Measurements from ENCODE around the gene HSPH1. TPM values are rescaled to one million over a fixed set of nuclear protein-coding genes. Genes with fewer than 3 reads are reported as not detected.
A peak's percentile ranks its signal among the peaks of the same experiment; 100 is the strongest.

Gene HSPH1
- 114 TPM for total RNA-seq

DNA sequence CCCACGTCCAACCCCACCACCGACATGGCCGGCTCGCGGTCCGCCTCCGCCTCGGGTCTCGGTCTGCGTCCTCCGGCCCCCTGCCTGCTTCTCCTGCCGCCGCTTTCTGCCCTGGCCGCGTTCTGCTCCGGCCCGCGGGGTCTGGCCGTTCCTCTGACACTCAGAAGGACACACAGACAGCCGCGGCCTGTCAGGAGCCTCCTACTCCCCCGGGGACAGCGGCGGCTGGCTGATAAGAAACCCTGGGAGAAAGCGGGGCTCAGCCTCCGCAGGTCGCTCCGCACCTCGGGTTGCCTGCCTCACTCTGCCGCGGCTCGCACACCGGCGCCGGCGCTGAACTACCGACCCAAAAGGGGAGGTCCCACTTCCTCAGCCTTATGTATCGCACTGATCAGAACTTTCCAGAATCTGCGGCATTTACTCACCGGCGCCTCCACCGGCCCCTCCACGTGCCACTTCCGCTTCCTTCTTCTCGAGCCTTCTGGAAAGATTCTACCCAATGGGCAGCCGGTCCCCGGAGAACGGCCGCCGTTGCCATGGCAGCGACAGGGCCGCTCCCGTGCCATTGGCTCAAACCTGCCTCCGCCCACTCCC lies at the start of gene HSPH1:
HSPH1 (minus strand) TSS at position 348 of the 594 bp plus-strand sequence; CDS start at position 26, 322 bp downstream.
- DNase-seq (ENCODE audit: low spot score), result peak; percentile 99

DNA sequence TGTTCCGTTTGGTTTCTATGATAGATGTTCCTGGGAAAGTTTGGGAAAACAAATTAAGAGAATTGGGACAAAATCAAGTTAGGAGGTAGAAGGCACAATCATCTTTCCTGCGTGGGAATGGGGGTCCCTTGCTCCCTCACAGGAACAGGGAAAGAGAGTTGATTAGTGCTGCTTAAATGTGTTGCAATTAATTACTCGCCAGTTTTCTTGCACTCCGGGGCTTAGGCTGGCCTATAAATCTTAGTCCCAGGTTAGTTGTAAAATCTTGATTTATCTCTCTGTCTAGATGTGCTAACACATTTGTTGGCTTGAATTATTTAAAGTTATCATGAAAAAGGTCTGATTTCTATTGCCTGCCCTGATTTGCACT lies 48.1 kb upstream of the HSPH1 start:
- no peak for DNase-seq (ENCODE audit: low spot score)

- DNase-seq (ENCODE audit: low spot score), result no peak
These were observed 47.6 kb upstream of the HSPH1 start for GRCh38 chr13:31209172-31209840.

DNA sequence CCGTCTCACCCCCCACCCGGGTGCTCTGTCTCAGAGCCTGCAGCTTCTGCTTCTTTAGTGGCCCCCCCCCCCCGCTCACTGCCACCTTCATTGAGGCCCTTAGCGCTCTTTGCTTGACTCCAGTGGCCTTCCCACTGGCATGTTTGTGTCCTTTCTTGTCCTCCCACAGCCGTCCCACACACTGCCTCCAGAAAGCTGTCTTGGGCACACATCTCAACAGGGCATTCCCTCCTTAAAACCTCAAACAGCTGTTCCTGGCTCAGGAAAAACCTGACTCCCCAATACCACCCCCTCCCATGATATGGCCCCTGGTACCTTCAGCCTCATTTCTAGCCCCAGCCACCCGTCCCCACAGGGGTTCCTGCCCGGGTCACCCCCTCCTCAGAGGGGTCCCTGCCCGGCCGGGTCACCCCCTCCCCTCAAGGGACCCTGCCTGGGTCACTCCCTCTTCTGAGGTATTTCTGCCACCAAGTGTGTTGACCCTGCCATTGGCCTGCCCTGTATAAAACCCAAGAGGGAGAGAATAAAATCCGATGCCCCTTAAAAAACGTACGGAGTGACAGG lies 46.9 kb upstream of the HSPH1 start:
- no peak for DNase-seq (ENCODE audit: low spot score)

DNA sequence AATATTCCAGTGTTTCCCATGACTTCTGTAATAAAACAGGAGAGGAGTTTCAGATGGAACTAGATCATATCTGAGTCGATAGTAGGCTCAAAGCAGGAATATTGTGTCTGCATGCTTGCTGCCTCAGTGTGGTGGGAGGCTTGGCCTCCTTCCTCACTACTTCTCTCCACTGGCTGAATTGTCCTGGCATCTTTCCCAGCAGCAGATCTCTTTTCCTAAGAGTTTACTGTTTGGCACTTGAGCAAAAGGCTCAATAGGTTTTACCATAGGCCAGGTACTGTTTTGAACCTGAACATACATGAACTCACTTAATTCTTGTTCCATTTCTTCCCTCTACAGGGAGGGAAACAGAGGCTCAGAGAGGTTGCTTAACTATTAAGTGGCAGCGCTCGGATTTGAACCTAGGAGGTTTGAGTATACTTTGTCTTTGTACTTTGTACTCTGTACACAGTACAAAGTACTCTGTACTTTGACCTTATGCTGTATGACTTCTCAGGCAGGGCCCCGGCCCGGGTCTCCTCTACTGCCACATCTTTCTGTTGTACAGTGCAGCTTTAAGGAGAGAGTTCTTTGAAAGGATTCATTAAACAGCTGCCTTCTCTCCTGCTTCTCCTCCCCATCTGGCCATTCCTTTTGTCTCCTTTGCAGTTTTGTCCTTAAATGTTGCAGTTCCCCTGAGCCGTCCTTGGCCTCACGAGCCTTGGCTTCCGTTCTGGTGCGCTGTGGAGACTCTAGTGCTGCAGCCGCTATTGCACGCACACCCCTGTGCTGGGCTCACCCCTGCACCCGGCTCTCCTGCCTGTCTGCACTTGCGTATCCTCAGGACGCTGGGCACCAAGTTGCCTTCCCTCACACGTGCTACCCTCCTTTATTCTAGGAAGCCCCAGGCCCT lies 46.2 kb upstream of the HSPH1 start:
- no peak for DNase-seq (ENCODE audit: low spot score)

DNA sequence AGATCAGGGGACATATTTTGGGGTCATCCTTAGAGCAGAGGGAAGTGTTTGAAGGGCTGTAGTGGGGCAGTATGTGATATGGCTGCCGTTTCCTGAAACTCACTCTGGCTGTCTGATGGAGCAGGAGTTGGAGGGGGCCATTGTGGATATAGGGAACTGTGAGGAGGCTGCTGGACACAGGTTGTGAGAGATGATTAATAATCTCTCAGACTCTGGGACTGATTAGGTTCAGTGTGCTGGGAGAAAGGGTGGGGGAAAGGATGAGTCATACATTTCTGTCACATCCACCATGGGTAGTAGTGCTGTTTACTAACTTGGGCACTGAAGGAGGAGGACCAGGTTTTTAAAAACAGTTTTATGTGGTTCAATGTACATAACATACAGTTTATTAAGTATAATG lies 42.9 kb upstream of the HSPH1 start:
- DNase-seq (ENCODE audit: low spot score), result no peak

DNA sequence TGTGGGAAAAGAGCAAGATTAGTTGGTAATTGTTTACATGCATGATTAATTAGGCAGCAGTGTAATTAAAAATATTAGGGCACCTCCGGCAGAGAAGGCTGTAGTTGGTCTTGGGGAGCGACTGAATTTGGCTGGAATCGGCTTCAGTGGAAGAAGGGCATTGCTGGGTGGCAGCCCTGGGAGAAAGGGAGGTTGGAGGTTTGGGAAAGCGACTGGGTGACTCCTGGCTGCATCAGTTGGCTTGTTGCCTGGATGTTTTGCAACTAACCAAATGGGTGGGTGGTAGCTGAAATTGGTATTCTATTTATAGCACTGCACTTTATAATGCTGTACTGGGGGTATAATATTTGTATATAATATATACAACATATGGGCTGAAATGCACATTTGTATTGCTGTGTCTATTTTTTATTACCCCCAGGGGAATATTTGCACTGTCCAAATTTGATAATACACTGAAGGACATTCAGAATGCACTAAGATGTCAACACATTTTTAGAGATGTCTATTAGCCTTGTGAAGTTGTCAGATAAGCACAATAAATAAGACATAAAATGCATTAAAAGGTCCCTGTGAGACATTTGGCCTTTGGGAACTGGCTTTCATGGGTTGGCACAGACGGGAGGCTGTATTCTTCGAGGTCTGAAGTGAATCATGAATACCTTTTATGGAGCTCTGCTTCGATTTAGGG lies 39.8 kb upstream of the HSPH1 start:
- no peak for DNase-seq (ENCODE audit: low spot score)

GRCh38 chr13:31200637-31200971 lies 38.9 kb upstream of the HSPH1 start:
- peak; percentile 43 for DNase-seq (ENCODE audit: low spot score)

GRCh38 chr13:31199849-31200636 lies 38.3 kb upstream of the HSPH1 start, which contains the start of gene B3GLCT:
B3GLCT (plus strand) TSS chr13:31199975; CDS start chr13:31200085, 110 bp downstream.
- DNase-seq (ENCODE audit: low spot score), result peak; percentile 76

GRCh38 chr13:31199527-31199848 lies 37.8 kb upstream of the HSPH1 start:
- no peak for DNase-seq (ENCODE audit: low spot score)

DNA sequence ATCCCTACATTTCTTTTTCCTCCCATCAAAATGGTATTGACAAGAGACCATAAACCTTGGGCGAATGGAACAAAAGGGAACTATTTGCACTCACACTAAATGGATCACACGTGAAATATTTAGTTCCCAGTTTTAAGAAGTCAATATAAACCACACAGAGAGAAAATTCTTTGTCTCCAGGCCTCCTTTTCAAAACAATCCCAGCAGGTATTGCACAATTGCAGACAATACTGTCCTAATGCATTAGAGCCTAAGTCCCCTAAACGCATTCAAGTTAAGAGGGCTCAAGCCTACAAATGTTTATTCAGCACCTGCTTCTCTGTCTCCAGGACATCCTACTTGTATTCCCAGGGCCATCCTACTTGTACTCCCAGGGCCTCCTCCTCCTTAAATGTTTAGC lies 36.8 kb upstream of the HSPH1 start:
- no peak for DNase-seq (ENCODE audit: low spot score)

- DNase-seq (ENCODE audit: low spot score), result no peak
These were observed 35.3 kb upstream of the HSPH1 start for GRCh38 chr13:31196992-31197391.

DNA sequence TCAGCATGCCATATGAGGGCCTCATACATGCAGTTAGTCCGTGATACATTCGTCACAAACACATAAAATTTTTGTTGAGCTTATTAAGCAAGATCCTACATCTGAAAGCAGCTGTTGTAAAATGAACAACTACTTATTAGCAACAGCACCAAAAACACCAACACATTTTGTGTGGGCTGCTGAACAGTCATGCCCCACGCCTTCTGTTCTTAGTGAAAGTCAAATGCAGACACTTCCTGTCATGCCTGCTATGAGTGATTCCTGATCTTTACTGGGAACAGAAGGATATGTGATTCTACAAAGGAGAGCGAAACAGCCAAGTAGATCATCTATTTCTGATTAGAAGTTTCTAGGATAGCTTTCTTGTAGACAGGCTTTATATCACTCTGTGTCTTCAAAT lies 33.9 kb upstream of the HSPH1 start:
- DNase-seq (ENCODE audit: low spot score), result no peak

DNA sequence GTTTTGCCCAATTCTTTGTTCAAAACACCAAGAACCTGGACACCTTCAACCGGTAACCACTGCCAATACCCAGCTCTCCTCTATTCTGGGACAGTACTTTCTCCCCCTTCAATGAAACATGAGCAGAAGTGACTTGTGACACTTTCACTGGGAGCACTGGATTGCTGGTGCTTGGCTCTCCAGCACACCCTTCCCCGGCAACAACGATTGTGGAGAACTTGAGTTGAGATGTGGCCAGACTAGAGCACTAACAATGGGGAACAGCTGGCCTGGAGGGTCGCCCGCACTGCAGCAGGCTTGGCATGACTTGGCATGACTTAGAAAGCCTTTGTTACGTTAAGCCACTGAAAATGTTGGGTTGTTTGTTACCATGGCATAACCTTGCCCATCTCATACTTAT lies 30.6 kb upstream of the HSPH1 start:
- no peak for DNase-seq (ENCODE audit: low spot score)

DNA sequence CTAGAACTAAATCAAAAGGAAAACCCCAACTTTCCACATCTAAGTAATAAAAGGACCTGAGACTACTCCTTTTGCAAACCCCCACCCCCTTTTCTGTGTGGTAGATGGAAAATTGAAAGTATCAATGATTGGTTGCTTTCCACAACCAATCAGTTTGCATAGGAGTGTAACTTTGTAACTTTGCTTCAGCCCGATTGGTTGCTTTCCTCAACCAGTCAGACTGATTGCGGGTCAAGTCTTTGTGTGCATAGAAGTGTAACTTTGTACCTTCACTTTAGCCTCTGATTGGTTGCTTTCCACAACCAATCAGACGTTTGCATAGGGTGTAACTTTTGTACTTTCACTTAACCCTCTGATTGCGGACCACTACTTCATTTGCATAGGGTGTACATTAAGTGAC lies 30.0 kb upstream of the HSPH1 start:
- no peak for DNase-seq (ENCODE audit: low spot score)

- no peak for DNase-seq (ENCODE audit: low spot score)
These were observed 23.4 kb upstream of the HSPH1 start for GRCh38 chr13:31184981-31185645.

DNA sequence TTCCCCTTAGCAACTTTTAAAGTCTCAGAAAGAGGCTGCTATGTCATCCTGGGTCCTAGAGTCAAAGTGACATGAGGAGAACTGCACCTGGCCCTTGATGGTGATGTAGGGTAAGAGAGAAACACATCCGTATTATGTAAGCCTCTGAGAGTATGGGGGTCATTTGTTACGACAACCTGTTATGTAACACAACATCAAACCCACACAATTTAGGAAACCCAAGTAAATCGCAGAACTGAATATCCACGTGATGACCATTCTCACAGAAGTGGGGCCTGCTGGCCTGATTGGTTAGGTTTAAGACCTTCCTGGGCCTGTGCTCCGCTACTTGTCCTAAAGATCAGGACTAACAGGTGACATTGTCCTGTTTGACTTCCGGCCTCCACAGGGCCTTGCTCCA lies 22.7 kb upstream of the HSPH1 start:
- no peak for DNase-seq (ENCODE audit: low spot score)

DNA sequence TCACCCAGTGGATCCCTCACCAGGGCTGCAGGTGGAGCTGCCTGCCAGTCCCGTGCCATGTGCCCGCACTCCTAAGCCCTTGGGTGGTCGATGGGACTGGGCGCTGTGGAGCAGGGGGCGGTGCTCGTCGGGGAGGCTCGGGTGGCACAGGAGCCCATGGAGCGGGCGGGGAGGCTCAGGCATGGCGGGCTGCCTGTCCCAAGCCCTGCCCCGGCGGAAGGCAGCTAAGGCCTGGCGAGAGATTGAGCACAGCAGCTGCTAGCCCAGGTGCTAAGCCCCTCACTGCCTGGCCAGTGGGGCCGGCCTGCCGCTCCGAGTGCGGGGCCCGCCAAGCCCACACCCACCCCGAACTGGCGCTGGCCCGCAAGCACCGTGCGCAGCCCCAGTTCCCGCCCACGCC lies 21.3 kb upstream of the HSPH1 start:
- no peak for DNase-seq (ENCODE audit: low spot score)

DNA sequence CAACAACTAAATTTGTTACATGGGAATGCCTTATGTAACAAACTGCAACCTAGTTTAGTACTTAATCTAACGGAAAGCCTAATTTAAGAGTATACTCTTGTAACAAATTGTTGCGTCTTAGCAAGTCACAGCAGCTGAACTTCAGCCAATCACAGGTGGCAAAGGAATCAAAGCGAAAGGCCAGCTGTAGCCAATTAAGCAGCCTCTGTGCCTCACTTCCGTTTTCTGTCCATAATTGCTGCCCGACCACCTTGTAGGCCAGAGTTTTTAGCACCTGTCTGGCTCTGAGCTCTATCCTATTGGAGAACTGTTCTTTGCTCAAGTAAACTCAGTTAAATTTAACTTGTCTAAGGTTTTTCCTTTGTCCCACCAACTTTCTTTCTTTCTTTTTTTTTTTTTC lies 18.1 kb upstream of the HSPH1 start:
- no peak for DNase-seq (ENCODE audit: low spot score)

GRCh38 chr13:31179241-31179640 lies 17.5 kb upstream of the HSPH1 start:
- DNase-seq (ENCODE audit: low spot score), result no peak
